HG02571 (cell line): ENCODE data around the gene ATG4D.

Experiments used
- ATAC-seq: cut with Tn5 transposase; IDR thresholded peaks from one replicate; pipeline ENCODE4 v1.9.1; 2021; ENCODE audit warnings: mild to moderate bottlenecking, moderate library complexity; ENCODE audit not compliant: unreplicated experiment

The ATG4D gene

GRCh38 chr19:10543420-10544241 is at the start of gene ATG4D:
ATG4D (plus strand) TSS chr19:10543904; CDS start chr19:10544091, 187 bp downstream.
- ATAC-seq = peak; percentile 59

GRCh38 chr19:10497371-10497770 is 46.3 kb upstream of the ATG4D start:
- no peak for ATAC-seq

GRCh38 chr19:10499550-10500246 is 44.0 kb upstream of the ATG4D start:
- no peak for ATAC-seq

GRCh38 chr19:10500247-10500592 is 43.5 kb upstream of the ATG4D start:
- ATAC-seq = no peak

GRCh38 chr19:10501971-10502523 is 41.7 kb upstream of the ATG4D start:
- peak; percentile 43 for ATAC-seq

- peak; percentile 80 for ATAC-seq
These were observed 41.1 kb upstream of the ATG4D start for GRCh38 chr19:10502524-10503001.

GRCh38 chr19:10503002-10503789 is 40.5 kb upstream of the ATG4D start, which contains the start of gene KEAP1:
KEAP1 (minus strand) TSS chr19:10503356; CDS start chr19:10500033, 3,323 bp downstream.
- ATAC-seq = peak; percentile 15

GRCh38 chr19:10505583-10506229 is 38.0 kb upstream of the ATG4D start:
- no peak for ATAC-seq

- ATAC-seq = no peak
These were observed 35.7 kb upstream of the ATG4D start for GRCh38 chr19:10508036-10508435.

- no peak for ATAC-seq
These were observed 35.0 kb upstream of the ATG4D start for GRCh38 chr19:10508707-10509106.

- no peak for ATAC-seq
These were observed 33.4 kb upstream of the ATG4D start for GRCh38 chr19:10510301-10510802.

- no peak for ATAC-seq
These were observed 30.5 kb upstream of the ATG4D start for GRCh38 chr19:10513223-10513622.

- no peak for ATAC-seq
These were observed 29.2 kb upstream of the ATG4D start for GRCh38 chr19:10514211-10515145.

GRCh38 chr19:10516064-10516385 is 27.7 kb upstream of the ATG4D start:
- ATAC-seq = no peak

- ATAC-seq = no peak
These were observed 26.9 kb upstream of the ATG4D start for GRCh38 chr19:10516671-10517286.

GRCh38 chr19:10517361-10517759 is 26.3 kb upstream of the ATG4D start, which contains the start of gene S1PR5:
S1PR5 (minus strand) TSS chr19:10517447; CDS start chr19:10515011, 2,436 bp downstream.
- no peak for ATAC-seq

GRCh38 chr19:10517760-10518443 is 25.8 kb upstream of the ATG4D start:
- ATAC-seq = no peak
